PC-9 (cell line): ENCODE measurements around the gene SYNJ2. TPM values are rescaled to one million over a fixed set of nuclear protein-coding genes. Genes with fewer than 3 reads are reported as not detected.

ENCODE experiments used
- BruUV-seq: library from RNA; stranded (reverse); fragments of 400-500 nt; replicated peaks from 2 replicates; lab custom pipeline; 2021; lab: Mats Ljungman, UMichigan
- CTCF ChIA-PET: fragments of 300-600 bp; sonication (Branson Sonifier 250); formaldehyde crosslinking; loops from one replicate; lab custom pipeline; 2022; ENCODE audit warnings: antibody characterized with exemption; lab: Charles Lee
- POLR2A ChIA-PET: fragments of 300-600 bp; sonication (Branson Sonifier 250); formaldehyde crosslinking; loops from one replicate; lab custom pipeline; 2022; ENCODE audit warnings: antibody characterized with exemption; ENCODE audit not compliant: unreplicated experiment; lab: Charles Lee
- DNase-seq, 2 experiments: peaks; one replicate each; pipeline versions ENCODE4 v3.0.0 to v3.0.0-alpha.2; 2015 to 2022; ENCODE audit warnings: mixed read lengths in 1 of 2
- H2AFZ ChIP-seq: fragments of 200-600 bp; sonication (generic); 2 replicates; pipeline ENCODE4 v1.8.1; 2017; ENCODE audit warnings: antibody characterized with exemption
- H3F3A ChIP-seq: fragments of 200-600 bp; sonication (generic); 2 replicates; pipeline ENCODE4 v1.8.1; 2017; ENCODE audit warnings: antibody characterized with exemption, mild to moderate bottlenecking, low read depth; ENCODE audit not compliant: insufficient read depth
- H3K27ac ChIP-seq: fragments of 200-600 bp; sonication (generic); 2 replicates; pipeline ENCODE4 v1.6.1; 2016; ENCODE audit warnings: mixed run types
- H3K27me3 ChIP-seq: fragments of 200-600 bp; sonication (generic); 2 replicates; pipeline ENCODE4 v1.6.1; 2016; ENCODE audit warnings: low read depth, mixed run types; ENCODE audit not compliant: insufficient read depth
- H3K36me3 ChIP-seq: fragments of 200-600 bp; sonication (generic); 2 replicates; pipeline ENCODE4 v1.6.1; 2016; ENCODE audit warnings: low read depth, mixed run types
- H3K4me1 ChIP-seq: fragments of 200-600 bp; sonication (generic); replicated peaks from 2 replicates; pipeline ENCODE4 v1.6.1; 2016; ENCODE audit warnings: mixed run types; ENCODE audit not compliant: insufficient read depth
- H3K4me2 ChIP-seq: fragments of 200-600 bp; sonication (generic); 2 replicates; pipeline ENCODE4 v1.6.1; 2017; ENCODE audit warnings: mixed run types
- H3K4me3 ChIP-seq: fragments of 200-600 bp; sonication (generic); 2 replicates; pipeline ENCODE4 v1.6.1; 2016; ENCODE audit warnings: mixed run types
- H3K79me2 ChIP-seq: fragments of 200-600 bp; sonication (generic); 2 replicates; pipeline ENCODE4 v1.6.1; 2017; ENCODE audit warnings: low read depth, mixed run types
- H3K9me2 ChIP-seq: fragments of 200-600 bp; sonication (generic); 2 replicates; pipeline ENCODE4 v1.8.1; 2017; ENCODE audit warnings: mild to moderate bottlenecking; ENCODE audit not compliant: insufficient read depth
- H3K9me3 ChIP-seq: fragments of 200-600 bp; sonication (generic); 2 replicates; pipeline ENCODE4 v1.8.1; 2016; ENCODE audit warnings: low read depth; ENCODE audit not compliant: insufficient read depth
- H4K20me1 ChIP-seq: fragments of 200-600 bp; sonication (generic); 2 replicates; pipeline ENCODE4 v1.8.1; 2017; ENCODE audit not compliant: insufficient read depth
- EZH2 ChIP-seq: fragments of 200-600 bp; sonication (generic); IDR thresholded peaks from 2 replicates; pipeline ENCODE4 v1.8.0; 2017; ENCODE audit warnings: antibody characterized with exemption, low read depth
- intact Hi-C: fragments of 100-400 bp; cut with micrococcal nuclease; formaldehyde crosslinking; loops from one replicate; pipeline ENCODE4 v1.10.0; 2022; ENCODE audit not compliant: unreplicated experiment
- total RNA-seq: library from RNA; stranded (reverse); gene quantifications from 2 replicates; pipeline ENCODE4 v1.2.3, GENCODE V29; 2021
- TF ChIP-seq, protein P1 (sequence below): fragments of 200-600 bp; sonication (generic); conservative IDR thresholded peaks from 2 replicates; pipeline ENCODE4 v1.6.1; 2017; ENCODE audit warnings: mixed run types, antibody characterized with exemption, mild to moderate bottlenecking, moderate library complexity

Gene SYNJ2
- total RNA-seq, 1 experiment from 2014 or later: 30.3 TPM

- H3F3A ChIP-seq: no peaks in the 10 kb centered on the region
- H3K27ac ChIP-seq: no peak overlapping the region
- H3K79me2 ChIP-seq: no peaks in the 10 kb centered on the region
- no TSS peak for BruUV-seq
- H3K4me2 ChIP-seq: no peak overlapping the region
- POLR2A ChIA-PET: no interaction called here
- no peak for DNase-seq
- H4K20me1 ChIP-seq: no peaks in the 10 kb centered on the region
- H3K27me3 ChIP-seq: no peaks in the 10 kb centered on the region
- intact Hi-C loops: no loop called here
- peaks cover 3% of the 10 kb centered on the region for H3K36me3 ChIP-seq
- no peak overlapping the region for H3K4me3 ChIP-seq
- CTCF ChIA-PET: no interaction called here
- TF ChIP-seq, protein P1, sequence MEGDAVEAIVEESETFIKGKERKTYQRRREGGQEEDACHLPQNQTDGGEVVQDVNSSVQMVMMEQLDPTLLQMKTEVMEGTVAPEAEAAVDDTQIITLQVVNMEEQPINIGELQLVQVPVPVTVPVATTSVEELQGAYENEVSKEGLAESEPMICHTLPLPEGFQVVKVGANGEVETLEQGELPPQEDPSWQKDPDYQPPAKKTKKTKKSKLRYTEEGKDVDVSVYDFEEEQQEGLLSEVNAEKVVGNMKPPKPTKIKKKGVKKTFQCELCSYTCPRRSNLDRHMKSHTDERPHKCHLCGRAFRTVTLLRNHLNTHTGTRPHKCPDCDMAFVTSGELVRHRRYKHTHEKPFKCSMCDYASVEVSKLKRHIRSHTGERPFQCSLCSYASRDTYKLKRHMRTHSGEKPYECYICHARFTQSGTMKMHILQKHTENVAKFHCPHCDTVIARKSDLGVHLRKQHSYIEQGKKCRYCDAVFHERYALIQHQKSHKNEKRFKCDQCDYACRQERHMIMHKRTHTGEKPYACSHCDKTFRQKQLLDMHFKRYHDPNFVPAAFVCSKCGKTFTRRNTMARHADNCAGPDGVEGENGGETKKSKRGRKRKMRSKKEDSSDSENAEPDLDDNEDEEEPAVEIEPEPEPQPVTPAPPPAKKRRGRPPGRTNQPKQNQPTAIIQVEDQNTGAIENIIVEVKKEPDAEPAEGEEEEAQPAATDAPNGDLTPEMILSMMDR: no peak
- no peak for TF ChIP-seq EZH2
- no peak overlapping the region for H2AFZ ChIP-seq
- no peaks in the 10 kb centered on the region for H3K9me2 ChIP-seq
- H3K9me3 ChIP-seq: no peaks in the 10 kb centered on the region
- no peaks in the 10 kb centered on the region for H3K4me1 ChIP-seq
Observed at GRCh38 chr6:158125271-158125670, 143.6 kb downstream of the SYNJ2 start.

DNA sequence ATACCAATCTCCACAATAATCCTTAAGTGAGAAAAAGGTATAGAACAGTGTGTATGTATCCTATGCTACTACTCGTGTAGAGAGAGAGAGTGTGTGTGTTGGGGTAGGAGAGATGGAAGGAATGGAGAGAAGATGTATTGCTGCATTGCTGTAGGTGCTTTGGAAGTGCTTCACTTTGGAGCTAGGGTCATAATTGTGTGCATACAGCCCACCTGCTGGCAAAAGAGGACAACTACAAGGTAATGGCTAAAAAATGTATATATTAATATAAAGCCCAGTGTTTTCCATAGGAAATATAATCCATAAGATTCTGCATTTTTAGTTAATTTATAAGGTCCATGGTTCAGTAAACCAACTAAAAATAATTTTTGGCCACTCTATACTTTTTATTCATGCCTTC lies 150.3 kb downstream of the SYNJ2 start:
- Histone ChIP-seq H3K9me2 (no peaks in the 10 kb centered on the region), H3K9me3 (no peaks in the 10 kb centered on the region), H3K27ac (no peak overlapping the region), H4K20me1 (no peaks in the 10 kb centered on the region), H2AFZ (no peak overlapping the region), H3K79me2 (no peaks in the 10 kb centered on the region), H3K4me1 (no peaks in the 10 kb centered on the region), H3K4me3 (no peak overlapping the region), H3K4me2 (no peak overlapping the region), H3F3A (no peaks in the 10 kb centered on the region), H3K36me3 (no peaks in the 10 kb centered on the region; the same call in 1 of the 2 replicates), H3K27me3 (no peaks in the 10 kb centered on the region)
- intact Hi-C loops: loop anchor here (5.0 kb wide), 1 partner anchor 375 kb away; no protein-coding TSS in a partner anchor
- no peak for DNase-seq
- no peak for TF ChIP-seq EZH2
- TF ChIP-seq, protein P1: peak; percentile 73
- CTCF ChIA-PET: interaction anchor here (1.0 kb wide), 1 partner anchor 817 kb away, joined by 3 read pairs; no protein-coding TSS in a partner anchor
- BruUV-seq: no TSS peak
- POLR2A ChIA-PET: no interaction called here

- no peak for DNase-seq
- BruUV-seq: no TSS peak
- Histone ChIP-seq H4K20me1 (no peaks in the 10 kb centered on the region), H3F3A (no peaks in the 10 kb centered on the region), H3K27ac (no peak overlapping the region), H3K9me3 (no peaks in the 10 kb centered on the region), H3K27me3 (no peaks in the 10 kb centered on the region), H3K4me3 (no peak overlapping the region), H3K4me2 (no peak overlapping the region), H3K4me1 (no peaks in the 10 kb centered on the region), H3K9me2 (no peaks in the 10 kb centered on the region), H3K36me3 (no peaks in the 10 kb centered on the region), H3K79me2 (no peaks in the 10 kb centered on the region), H2AFZ (no peak overlapping the region)
- intact Hi-C loops: no loop called here
- CTCF ChIA-PET: interaction anchor here (0.7 kb wide), 1 partner anchor 855 kb away, joined by 3 read pairs; no protein-coding TSS in a partner anchor
- no peak for TF ChIP-seq EZH2
- TF ChIP-seq, protein P1: no peak
- POLR2A ChIA-PET: interaction anchor here (0.6 kb wide), 1 partner anchor 653 kb away, joined by 4 read pairs; no protein-coding TSS in a partner anchor
Observed at GRCh38 chr6:158142789-158143188, 161.1 kb downstream of the SYNJ2 start.
